Smooth muscle cell (in vitro differentiated cells): ENCODE results near the gene TNS1. TPM values are rescaled to one million over a fixed set of nuclear protein-coding genes. Genes with fewer than 3 reads are reported as not detected.
"Not testable (repeated sequence)": the region's sequence is repeated elsewhere in the genome, so short reads cannot be mapped to it uniquely, and the experiment has no call there.

Source experiments
- DNase-seq: peaks from one replicate; lab custom pipeline; 2025; ENCODE audit not compliant: unreplicated experiment; lab: John Stamatoyannopoulos, UW
- H2AFZ ChIP-seq: fragments of 200-600 bp; sonication (generic); 2 replicates; pipeline ENCODE4 v1.6.0; 2016; ENCODE audit warnings: antibody characterized with exemption, low read depth, mild to moderate bottlenecking
- H3F3A ChIP-seq: fragments of 200-600 bp; sonication (generic); 2 replicates; pipeline ENCODE4 v1.6.0; 2017; ENCODE audit warnings: antibody characterized with exemption, low read depth
- H3K27ac ChIP-seq: fragments of 200-600 bp; sonication (generic); 2 replicates; pipeline ENCODE4 v1.5.1; 2016; ENCODE audit warnings: low read depth, mild to moderate bottlenecking
- H3K27me3 ChIP-seq: fragments of 200-600 bp; sonication (generic); 2 replicates; pipeline ENCODE4 v1.6.1; 2016; ENCODE audit warnings: low read depth, mild to moderate bottlenecking
- H3K36me3 ChIP-seq: fragments of 200-600 bp; sonication (generic); 2 replicates; pipeline ENCODE4 v1.5.1; 2016; ENCODE audit warnings: low read depth
- H3K4me1 ChIP-seq: fragments of 200-600 bp; sonication (generic); 2 replicates; pipeline ENCODE4 v1.5.1; 2016; ENCODE audit warnings: low read depth
- H3K4me2 ChIP-seq: fragments of 200-600 bp; sonication (generic); 2 replicates; pipeline ENCODE4 v1.6.0; 2016; ENCODE audit warnings: mild to moderate bottlenecking
- H3K4me3 ChIP-seq: fragments of 200-600 bp; sonication (generic); 2 replicates; pipeline ENCODE4 v1.5.1; 2016; ENCODE audit warnings: mild to moderate bottlenecking
- H3K79me2 ChIP-seq: fragments of 200-600 bp; sonication (generic); 2 replicates; pipeline ENCODE4 v1.6.0; 2016; ENCODE audit warnings: low read depth, mild to moderate bottlenecking
- H3K9ac ChIP-seq: fragments of 200-600 bp; sonication (generic); 2 replicates; pipeline ENCODE4 v1.6.0; 2016; ENCODE audit warnings: low read depth
- H3K9me3 ChIP-seq: fragments of 200-600 bp; sonication (generic); replicated peaks from 2 replicates; pipeline ENCODE4 v1.5.1; 2016; ENCODE audit warnings: low read depth
- H4K20me1 ChIP-seq: fragments of 200-600 bp; sonication (generic); 2 replicates; pipeline ENCODE4 v1.6.0; 2016; ENCODE audit warnings: low read depth
- CTCF ChIP-seq: fragments of 200-600 bp; sonication (generic); IDR thresholded peaks from 2 replicates; pipeline ENCODE4 v1.5.1; 2017; ENCODE audit warnings: borderline replicate concordance, mild to moderate bottlenecking, antibody characterized with exemption; ENCODE audit not compliant: insufficient read depth, poor library complexity, severe bottlenecking
- WGBS: methylation state at CpG from one replicate; pipeline ENCODE4 v1.1.7; 2016; ENCODE audit warnings: low lambda C conversion rate; 5-methylcytosine and 5-hydroxymethylcytosine counted together
- polyA plus RNA-seq: library from polyadenylated mRNA; unstranded; fragments of >200 nt; fragmentation: Nextera tagmentation; extraction: Ambion mirVana; gene quantifications from 2 replicates; pipeline ENCODE4 v1.2.1, GENCODE V29; 2016
- total RNA-seq: library from RNA; depleted of rRNA; stranded (reverse); fragments of >200 nt; gene quantifications from 2 replicates; pipeline ENCODE4 v1.2.3, GENCODE V29; 2014

The TNS1 gene
- total and polyA plus RNA-seq, 2 experiments from 2014 or later, result 52.3 to 61.5 TPM

- not testable (repeated sequence) for H3K9ac ChIP-seq, H3K27ac ChIP-seq, H3K79me2 ChIP-seq, H3K36me3 ChIP-seq, H3K9me3 ChIP-seq, H3K4me1 ChIP-seq, DNase-seq, H4K20me1 ChIP-seq
- Histone ChIP-seq H3F3A (peaks cover 10% of the 10 kb centered on the region), H3K4me3 (peak overlapping the region; percentile 20), H3K27me3 (peaks cover 30% of the 10 kb centered on the region), H3K4me2 (peak overlapping the region; percentile 80), H2AFZ (peak overlapping the region; percentile 86)
- peak; percentile 70 for TF ChIP-seq CTCF
- WGBS, result 19% methylated on average over 24 of the region's 24 CpGs
Observed at GRCh38 chr2:218034497-218035213, 31.9 kb upstream of the TNS1 start.

- H3F3A ChIP-seq, result peaks cover 10% of the 10 kb centered on the region
- H3K27me3 ChIP-seq, result peaks cover 22% of the 10 kb centered on the region
- peak; percentile 8 for TF ChIP-seq CTCF
- no peak overlapping the region for H3K27ac ChIP-seq
- WGBS, result 23% methylated on average over 45 of the region's 45 CpGs
- H2AFZ ChIP-seq, result peak overlapping the region; percentile 86
- H3K9me3 ChIP-seq, result no peaks in the 10 kb centered on the region
- H3K4me3 ChIP-seq, result peak overlapping the region; percentile 20
- no peak for DNase-seq
- H4K20me1 ChIP-seq, result no peaks in the 10 kb centered on the region
- H3K4me2 ChIP-seq, result peak overlapping the region; percentile 80
- H3K79me2 ChIP-seq, result no peaks in the 10 kb centered on the region
- H3K9ac ChIP-seq, result no peak overlapping the region
- peaks cover 8% of the 10 kb centered on the region for H3K4me1 ChIP-seq
- no peaks in the 10 kb centered on the region for H3K36me3 ChIP-seq
Observed at GRCh38 chr2:218033590-218034496, 31.0 kb upstream of the TNS1 start.

- TF ChIP-seq CTCF, result no peak
- H3F3A ChIP-seq, result peaks cover 10% of the 10 kb centered on the region
- H3K79me2 ChIP-seq, result no peaks in the 10 kb centered on the region
- no peak overlapping the region for H3K27ac ChIP-seq
- peaks cover 8% of the 10 kb centered on the region for H3K4me1 ChIP-seq
- DNase-seq, result no peak
- peaks cover 17% of the 10 kb centered on the region for H3K27me3 ChIP-seq
- no peak overlapping the region for H2AFZ ChIP-seq
- no peak overlapping the region for H3K4me3 ChIP-seq
- no peaks in the 10 kb centered on the region for H3K9me3 ChIP-seq
- no peak overlapping the region for H3K9ac ChIP-seq
- no peaks in the 10 kb centered on the region for H3K36me3 ChIP-seq
- H3K4me2 ChIP-seq, result peak overlapping the region; percentile 80
- no peaks in the 10 kb centered on the region for H4K20me1 ChIP-seq
- WGBS, result 50% methylated on average over 1 of the region's 1 CpG
Observed at GRCh38 chr2:218033208-218033589, 30.4 kb upstream of the TNS1 start.
